IMR-90 (cell line): ENCODE measurements around the gene CHD6.

Source experiments
- MXI1 ChIP-seq: IDR thresholded peaks from 2 replicates; pipeline ENCODE4 v1.6.1; 2012; ENCODE audit warnings: low read depth, mild to moderate bottlenecking, low read length, moderate library complexity, borderline replicate concordance
- NFE2L2 ChIP-seq: fragments of 150-350 bp; IDR thresholded peaks from 2 replicates; pipeline ENCODE4 v1.6.1; 2016; ENCODE audit warnings: low read depth, mild to moderate bottlenecking, low read length
- POLR2A ChIP-seq: IDR thresholded peaks from 2 replicates; pipeline ENCODE4 v1.6.1; 2012; ENCODE audit warnings: mild to moderate bottlenecking, low read depth, low read length
- RAD21 ChIP-seq: IDR thresholded peaks from 2 replicates; pipeline ENCODE4 v1.6.1; 2012; ENCODE audit warnings: low read length, improper control_type of control experiment
- RCOR1 ChIP-seq: IDR thresholded peaks from 2 replicates; pipeline ENCODE4 v1.6.1; 2012; ENCODE audit warnings: mild to moderate bottlenecking, low read length, improper control_type of control experiment; ENCODE audit not compliant: insufficient replicate concordance
- RFX5 ChIP-seq: IDR thresholded peaks from 2 replicates; pipeline ENCODE4 v1.8.0; 2012; ENCODE audit warnings: low read depth, mild to moderate bottlenecking, low read length, moderate library complexity
- SMC3 ChIP-seq: fragments of 150-350 bp; IDR thresholded peaks from 2 replicates; pipeline ENCODE4 v1.6.1; 2016; ENCODE audit warnings: low read depth, mild to moderate bottlenecking, antibody characterized with exemption, low read length, moderate library complexity
- TF ChIP-seq, protein P1 (sequence below): conservative IDR thresholded peaks from 2 replicates; pipeline ENCODE4 v1.5.1; 2012; ENCODE audit warnings: mild to moderate bottlenecking, low read depth, low read length, improper control_type of control experiment
- TF ChIP-seq, protein P2 (sequence below): fragments of 150-350 bp; IDR thresholded peaks from 2 replicates; pipeline ENCODE4 v1.6.1; 2017; ENCODE audit warnings: mild to moderate bottlenecking, antibody characterized with exemption, low read length, low read depth

DNA sequence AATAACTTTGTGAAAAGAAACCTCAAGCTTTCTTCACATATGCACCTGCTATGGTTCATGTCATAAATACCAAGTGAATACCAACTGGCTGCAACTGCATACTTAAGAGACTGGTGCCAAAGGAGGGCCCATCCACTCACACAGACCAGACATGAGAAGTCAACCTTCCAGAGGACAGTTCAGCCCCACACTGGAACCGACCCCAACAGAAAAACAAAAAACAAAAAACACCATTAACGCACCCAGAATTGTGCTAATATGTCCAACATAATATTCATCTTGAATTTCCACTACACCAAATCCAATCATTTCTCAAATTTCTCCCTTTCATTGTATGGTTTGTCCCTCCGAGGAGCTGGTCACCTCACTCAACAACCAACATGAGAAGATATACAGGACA is 42.8 kb downstream of the CHD6 start:
- TF ChIP-seq, protein P1, sequence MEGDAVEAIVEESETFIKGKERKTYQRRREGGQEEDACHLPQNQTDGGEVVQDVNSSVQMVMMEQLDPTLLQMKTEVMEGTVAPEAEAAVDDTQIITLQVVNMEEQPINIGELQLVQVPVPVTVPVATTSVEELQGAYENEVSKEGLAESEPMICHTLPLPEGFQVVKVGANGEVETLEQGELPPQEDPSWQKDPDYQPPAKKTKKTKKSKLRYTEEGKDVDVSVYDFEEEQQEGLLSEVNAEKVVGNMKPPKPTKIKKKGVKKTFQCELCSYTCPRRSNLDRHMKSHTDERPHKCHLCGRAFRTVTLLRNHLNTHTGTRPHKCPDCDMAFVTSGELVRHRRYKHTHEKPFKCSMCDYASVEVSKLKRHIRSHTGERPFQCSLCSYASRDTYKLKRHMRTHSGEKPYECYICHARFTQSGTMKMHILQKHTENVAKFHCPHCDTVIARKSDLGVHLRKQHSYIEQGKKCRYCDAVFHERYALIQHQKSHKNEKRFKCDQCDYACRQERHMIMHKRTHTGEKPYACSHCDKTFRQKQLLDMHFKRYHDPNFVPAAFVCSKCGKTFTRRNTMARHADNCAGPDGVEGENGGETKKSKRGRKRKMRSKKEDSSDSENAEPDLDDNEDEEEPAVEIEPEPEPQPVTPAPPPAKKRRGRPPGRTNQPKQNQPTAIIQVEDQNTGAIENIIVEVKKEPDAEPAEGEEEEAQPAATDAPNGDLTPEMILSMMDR, result no peak
- TF ChIP-seq MXI1, result no peak
- TF ChIP-seq POLR2A, result no peak
- no peak for TF ChIP-seq RAD21
- TF ChIP-seq RFX5, result no peak
- no peak for TF ChIP-seq SMC3
- TF ChIP-seq RCOR1, result no peak
- no peak for TF ChIP-seq NFE2L2
- TF ChIP-seq, protein P2, sequence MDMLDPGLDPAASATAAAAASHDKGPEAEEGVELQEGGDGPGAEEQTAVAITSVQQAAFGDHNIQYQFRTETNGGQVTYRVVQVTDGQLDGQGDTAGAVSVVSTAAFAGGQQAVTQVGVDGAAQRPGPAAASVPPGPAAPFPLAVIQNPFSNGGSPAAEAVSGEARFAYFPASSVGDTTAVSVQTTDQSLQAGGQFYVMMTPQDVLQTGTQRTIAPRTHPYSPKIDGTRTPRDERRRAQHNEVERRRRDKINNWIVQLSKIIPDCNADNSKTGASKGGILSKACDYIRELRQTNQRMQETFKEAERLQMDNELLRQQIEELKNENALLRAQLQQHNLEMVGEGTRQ, result no peak
